ENCODE measurements around the gene TTC32. TPM values are rescaled to one million over a fixed set of nuclear protein-coding genes. Genes with fewer than 3 reads are reported as not detected.
"Not testable (repeated sequence)": the region's sequence is repeated elsewhere in the genome, so short reads cannot be mapped to it uniquely, and the experiment has no call there.

The TTC32 gene
- total RNA-seq, 1 donor from 2014 or later = 6.2 TPM

DNA sequence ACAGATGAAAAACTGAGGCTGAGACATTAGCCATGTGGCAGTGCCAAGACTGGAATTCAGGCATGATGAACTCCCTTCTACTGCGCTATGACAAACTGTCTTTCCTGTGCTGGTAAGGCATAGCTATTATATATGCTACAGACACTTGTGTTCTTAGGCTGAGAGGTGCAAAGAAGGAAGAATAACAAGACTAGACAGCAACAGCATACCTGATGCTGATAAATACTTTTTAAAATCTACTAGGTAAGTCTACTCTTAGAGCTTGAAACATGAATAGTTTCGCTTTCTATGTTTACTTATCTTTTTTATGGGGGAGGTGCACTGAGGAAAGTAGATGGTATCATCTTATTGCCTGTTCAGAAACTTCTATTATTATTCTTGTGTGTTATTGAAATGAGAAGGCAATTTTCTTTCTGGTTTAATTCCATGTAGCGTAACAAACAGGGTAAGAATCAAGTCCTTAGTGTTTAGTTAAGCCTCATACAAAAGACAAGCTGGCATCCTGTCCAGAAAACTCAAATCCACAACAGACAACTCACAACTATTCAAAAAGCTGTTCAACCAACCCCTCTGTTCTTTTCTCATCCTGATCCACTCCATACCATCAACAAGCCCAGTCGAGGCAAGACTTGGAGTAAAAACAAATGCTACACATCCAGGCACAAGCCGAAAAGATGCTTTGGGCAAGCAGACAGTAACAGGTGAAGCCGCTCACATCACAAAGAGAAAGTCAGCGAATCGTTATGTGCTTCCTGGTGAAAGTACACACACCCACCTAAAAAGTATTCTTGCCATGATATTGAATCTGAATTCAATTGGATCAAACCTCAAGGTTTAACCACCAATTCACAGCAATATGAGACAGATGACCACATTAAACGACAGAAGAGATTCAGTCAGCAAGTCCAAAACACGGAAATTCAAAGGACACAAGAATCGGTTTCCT lies 1.5 kb downstream of the TTC32 start:
- DNase-seq (ENCODE audit: low read depth, low spot score) = no peak

DNA sequence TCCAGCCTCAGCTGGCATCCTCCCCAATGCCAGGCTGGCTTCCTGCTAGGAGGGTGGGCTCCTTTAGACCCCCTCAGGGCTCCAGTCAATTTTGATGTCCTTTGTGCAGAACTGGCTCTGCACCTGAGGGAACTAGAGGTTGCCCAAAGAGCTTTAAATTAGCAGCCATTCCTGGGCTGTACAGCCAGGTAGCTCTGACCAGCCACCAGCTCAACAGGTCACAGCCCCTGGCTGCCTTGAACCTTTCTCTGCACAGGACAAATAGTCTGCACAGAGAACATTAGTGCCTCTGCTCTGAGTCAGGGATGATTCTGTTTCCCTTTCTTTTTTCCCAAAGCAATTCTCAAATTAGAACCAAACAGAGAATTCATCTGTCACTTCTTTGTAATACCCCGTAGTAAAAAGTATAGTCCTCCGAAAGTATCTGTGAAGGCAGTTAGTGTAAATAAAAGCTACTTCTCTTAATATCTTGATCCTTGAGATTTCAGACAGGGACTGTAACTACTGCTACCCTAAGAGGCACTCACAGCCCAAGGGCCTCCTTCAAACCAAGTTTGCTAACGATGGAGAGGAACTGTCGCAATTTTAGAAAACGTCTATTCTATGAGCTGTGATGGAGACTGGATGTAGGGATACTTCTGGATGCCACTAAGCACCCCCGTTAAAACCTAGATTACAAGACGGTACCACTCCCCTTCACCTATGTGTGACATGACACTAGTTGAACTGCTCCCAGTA lies 3.0 kb downstream of the TTC32 start:
- DNase-seq (ENCODE audit: low read depth, low spot score) = no peak

DNA sequence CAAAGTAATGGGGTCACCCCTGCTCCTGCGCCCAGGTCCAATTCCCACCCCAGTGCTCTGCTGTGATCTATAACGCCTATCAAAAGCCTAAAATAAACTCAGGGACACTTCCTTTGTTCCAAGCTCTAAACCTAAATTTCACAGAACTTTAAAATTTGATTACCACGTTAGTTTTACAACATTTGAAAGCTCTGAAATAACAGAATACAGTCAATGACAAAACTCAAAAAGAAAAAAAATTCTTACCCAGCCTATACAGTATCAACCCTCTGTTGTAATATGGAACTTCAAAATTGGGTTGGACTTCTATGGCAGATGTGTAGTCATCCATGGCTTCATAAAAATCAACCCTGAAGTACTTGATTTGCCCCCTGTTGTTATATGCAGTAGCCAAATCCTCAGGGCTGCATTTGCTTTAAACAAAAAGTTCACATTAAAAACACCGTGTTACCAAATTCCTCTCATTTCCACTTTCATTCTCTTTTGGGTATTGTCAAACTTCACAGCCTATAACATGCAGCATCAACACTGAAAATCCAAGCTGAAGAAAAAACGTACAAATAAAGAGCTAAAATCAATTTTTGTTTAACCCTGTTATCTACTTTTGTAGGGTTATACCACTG lies 4.0 kb downstream of the TTC32 start:
- no peak for DNase-seq (ENCODE audit: low read depth, low spot score)

DNA sequence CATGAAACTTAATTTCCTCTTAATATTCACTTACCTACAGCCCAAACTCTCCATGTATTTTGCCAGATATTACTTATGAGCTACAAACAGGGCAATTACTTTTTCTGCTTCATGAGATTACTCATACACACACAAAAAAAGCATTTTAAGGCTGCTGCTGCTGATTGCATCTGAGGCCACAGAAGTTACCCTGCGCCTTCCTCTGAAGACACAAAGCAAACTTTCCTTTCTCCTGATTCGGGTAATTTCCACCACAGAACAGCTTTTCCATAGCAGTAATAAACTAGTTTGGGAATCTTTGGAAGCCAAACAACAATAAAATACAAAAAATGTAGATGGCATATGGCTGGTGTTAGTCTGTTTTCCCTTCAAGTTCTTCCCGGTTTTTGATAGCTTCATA lies 6.2 kb downstream of the TTC32 start:
- no peak for DNase-seq (ENCODE audit: low read depth, low spot score)

DNA sequence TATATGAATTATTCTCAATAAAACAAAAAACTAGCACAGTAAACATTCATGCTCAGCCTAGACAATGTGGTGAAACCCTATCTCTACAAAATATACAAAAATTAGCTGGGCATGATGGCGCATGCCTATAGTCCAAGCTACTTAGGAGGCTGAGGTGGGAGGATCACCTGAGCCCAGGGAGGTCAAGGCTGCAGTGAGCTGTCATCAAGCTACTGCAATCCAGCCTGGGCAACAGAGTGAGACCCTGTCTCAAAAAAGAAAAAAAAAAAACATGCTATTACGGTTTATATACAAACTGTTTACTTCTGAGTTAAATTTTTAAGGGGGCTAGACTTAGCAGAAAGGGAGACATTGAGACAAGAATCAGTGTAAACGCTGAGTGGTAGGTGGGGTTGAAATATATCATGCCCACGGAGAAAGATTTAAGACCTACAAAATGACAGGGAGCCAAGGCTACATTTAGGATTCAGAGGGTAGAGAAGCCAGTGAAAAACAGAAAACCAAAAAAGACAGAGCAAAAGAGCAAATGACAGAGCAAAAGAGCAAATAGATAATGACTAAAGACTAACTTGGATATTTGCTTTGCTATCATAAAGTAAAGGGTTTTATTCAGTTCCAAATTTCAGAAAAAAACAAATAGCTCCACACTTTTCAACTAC lies 7.5 kb downstream of the TTC32 start:
- DNase-seq (ENCODE audit: low read depth, low spot score) = no peak

DNA sequence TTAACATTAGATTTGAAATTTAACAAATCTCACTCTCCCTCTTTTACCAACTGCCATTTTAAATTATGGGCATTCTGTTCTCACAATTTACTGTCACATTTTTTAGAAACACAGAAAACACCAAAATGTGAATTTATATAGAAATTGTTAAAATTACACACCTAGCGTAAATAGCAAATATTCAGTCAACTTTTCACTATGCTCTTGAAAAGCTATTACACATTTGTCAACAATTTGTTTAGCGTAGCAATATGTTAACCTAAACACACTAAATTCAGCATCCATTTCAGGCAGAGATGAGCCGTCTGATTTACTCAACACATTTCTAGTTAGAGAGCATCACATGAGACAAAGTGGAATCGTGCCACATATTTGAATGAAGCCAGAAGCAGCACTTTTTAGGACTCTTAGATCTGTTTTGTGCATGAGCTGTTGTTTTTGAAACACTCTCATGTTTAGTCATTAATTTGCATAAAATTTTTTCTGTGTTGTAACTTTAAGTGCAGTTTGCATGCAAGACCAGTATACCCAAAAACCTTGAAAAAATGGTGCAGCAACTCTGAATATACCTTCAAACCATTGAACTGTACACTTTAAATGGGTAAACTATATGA lies 8.2 kb downstream of the TTC32 start:
- DNase-seq (ENCODE audit: low read depth, low spot score) = no peak

DNA sequence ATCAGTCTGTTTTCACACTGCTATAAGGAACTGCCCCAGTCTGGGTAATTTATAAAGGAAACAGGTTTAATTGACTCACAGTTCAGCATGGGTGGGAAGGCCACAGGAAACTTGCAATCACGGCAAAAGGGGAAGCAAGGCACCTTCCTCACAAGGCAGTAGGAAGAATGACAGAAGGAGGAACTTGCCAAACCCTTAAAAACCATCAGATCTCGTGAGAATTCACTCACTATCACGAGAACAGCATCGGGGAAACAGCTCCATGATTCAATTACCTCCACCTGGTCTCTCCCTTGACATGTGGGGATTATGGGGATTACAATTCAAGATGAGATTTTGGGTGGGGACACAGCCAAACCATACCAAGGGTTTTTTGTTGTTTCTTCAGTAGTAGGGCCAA lies 9.8 kb downstream of the TTC32 start:
- not testable (repeated sequence) for DNase-seq (ENCODE audit: low read depth, low spot score)

DNA sequence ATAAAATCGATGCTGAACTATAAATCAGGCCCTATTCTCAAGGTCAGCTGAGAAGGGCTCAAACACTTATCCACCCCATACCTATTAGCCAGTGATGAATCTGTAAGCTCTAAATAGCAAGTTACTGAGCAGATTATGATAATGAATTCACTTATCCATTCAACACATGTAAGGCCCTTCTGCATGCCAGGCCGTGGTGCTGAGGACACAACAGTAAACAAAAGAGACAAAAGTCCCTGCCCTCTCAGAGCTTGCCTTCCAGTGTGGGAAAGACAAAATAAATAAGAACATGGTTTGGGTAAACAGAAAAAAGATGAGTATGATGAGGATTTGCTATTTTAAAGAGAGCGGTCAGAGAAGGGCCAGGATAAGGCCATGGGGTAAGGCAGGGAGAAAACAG lies 11.7 kb downstream of the TTC32 start:
- no peak for DNase-seq (ENCODE audit: low read depth, low spot score)

DNA sequence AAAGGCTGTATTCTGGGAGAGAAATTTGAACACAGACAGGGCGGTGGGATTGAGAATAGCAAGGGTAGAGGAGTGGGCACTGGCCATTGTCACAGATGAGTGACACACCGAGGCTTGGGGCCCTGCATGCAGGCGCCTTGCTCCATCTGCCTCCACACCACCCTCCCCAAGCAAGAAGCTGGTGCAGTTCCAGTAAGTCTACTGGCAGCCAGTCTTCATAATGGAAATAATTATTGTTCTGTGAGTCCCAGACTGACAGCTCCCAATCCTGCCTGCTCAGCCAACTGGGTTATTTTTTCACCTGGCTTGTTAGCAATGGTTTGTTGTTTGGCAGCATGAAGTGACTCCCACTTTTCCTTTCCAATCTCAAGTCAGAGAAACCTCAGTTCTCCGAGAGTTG lies 13.0 kb downstream of the TTC32 start:
- no peak for DNase-seq (ENCODE audit: low read depth, low spot score)

DNA sequence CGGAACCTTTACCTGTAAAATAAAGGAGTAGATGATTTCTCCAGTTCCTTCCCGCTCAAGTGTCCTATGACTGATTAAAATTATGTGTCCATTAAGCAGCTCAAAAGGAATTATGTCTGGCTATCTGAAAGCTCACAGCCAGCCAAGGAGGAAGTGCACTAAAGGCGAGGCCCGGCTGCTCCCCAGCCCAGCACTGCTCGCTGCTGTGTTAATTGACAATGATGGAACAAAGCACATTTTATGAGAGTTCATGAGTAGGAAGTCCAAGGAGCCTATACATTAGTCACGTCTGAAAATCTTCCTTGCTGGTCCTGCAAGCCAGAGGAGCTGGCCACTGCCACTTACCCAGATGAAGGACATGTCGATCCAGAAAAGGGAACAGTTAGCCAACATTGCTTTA lies 14.3 kb downstream of the TTC32 start:
- DNase-seq (ENCODE audit: low read depth, low spot score) = no peak

DNA sequence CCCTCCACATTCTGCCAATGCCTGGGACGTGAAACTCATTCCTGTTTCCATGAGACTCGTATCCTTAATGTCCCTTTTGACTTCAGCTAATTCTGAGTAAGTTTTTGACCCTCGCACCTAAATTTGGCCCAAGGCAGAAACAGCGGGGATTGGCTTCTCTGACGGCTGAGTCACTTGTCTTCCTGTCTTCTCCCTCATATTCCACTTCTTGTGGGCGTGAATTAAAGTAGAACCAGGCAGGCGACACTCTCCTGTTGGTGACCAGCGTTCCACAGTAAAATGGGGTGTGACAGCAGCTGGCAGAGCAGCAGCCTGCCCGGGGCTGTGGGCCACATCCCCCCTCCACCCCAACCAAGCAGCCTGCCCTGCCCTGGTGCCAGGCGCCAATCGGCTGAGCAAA lies 15.5 kb downstream of the TTC32 start:
- DNase-seq (ENCODE audit: low read depth, low spot score) = no peak

DNA sequence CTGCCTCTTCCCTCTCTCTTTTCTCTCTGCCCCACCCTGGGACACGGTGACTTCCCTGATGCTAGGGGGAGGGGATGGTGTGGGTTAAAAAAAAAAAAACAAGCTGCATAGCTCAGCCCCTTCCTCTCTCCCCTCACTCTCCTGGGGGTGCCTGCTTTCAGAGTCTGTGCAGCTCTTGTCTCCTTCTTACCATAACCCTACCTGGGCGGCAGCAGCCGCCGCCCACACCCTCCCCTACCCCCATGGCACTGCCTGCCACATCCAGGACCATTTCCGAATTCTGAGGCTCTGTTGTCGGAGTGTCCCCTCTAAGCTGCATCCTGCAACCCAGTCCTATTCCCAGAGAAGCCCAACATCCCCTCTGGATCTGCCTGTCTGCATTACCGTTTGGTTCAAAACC lies 16.0 kb downstream of the TTC32 start:
- DNase-seq (ENCODE audit: low read depth, low spot score) = no peak

DNA sequence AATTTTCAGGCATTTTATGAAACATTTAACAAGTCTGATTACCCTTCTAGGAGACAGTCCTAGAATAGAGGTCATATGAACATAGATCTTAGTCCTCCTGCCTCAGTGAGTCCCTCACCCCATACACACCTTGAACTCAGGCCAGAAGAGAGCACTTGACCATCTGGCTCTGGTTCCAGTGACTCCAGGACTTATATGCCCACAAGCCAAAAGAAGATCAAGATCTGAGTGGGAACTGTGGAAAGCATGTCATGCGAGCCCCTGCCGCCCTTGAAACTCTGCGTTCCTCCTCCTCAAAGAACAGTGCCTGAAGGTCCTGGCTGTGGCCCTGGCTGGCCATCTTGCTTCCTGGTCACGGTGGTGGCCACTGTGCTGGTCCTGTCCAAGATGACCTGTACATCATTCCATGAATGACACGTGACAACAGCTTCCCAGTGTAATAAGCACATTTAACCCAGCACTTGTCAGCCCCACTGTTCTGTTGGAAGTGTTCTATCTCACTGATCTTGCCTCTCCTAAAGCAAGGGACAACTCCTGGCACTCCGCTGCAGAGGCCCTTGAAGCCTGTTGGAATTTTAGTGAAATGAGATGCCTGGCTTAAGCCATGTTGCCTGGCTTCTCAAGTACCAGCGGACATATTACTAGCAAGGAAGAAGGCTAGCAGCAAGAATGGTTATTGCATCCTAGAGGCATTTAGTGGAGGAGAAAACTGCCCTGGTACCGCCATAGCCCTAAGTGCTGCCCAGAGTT lies 17.6 kb downstream of the TTC32 start:
- DNase-seq (ENCODE audit: low read depth, low spot score) = no peak

DNA sequence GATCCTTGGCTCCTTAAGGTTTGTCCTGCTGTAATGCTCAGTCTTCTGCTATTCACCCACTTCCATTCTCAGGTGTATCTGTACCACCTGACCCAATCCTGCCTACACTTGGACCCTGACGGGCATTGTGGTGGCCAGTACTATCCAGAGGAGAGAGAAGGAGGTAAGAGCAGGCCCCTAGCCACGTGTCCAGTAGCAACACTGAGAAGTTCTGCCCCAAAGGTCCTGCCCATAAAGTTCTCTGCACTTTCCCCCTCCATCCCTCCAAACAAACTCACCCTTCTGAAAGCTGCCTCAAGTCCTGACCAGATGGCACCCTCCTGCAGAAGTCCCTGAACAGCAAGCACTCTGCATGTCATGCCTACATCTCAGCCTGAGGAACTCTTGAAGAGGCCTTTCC lies 18.3 kb downstream of the TTC32 start:
- no peak for DNase-seq (ENCODE audit: low read depth, low spot score)

DNA sequence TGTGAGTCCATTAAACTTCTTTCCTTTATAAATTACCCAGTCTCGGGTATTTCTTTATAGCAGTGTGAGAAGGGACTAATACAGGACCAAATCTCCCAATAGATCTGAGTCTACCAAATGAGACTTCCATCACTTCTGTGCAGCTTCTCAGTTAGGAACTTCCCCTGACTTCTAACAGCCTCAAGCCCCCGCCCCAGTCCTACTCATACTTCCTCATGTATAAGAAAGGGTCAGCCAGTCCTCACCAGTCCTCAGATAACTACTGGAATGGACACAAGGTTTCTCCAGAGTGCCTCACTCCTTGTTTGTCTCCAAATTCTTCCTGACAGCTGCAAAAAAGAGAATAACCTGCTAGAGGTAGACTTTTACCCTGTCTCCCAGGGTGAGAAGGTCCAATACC lies 19.5 kb downstream of the TTC32 start:
- DNase-seq (ENCODE audit: low read depth, low spot score) = no peak

DNA sequence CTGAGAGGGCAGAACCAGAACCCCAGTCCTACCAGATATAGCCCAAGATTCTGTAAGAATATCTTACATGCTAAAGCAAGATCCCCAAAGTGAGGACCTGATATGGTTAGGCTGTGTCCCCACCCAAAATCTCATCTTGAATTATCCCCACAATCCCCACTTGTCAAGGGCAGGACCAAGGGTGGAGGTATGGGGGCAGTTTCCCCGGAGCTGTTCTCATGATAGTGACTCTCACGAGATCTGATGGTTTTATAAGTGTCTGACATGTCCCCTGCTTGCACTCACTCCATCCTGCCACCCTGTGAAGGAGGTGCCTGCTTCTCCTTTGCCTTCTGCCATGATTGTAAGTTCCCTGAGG lies 19.9 kb downstream of the TTC32 start:
- no peak for DNase-seq (ENCODE audit: low read depth, low spot score)

DNA sequence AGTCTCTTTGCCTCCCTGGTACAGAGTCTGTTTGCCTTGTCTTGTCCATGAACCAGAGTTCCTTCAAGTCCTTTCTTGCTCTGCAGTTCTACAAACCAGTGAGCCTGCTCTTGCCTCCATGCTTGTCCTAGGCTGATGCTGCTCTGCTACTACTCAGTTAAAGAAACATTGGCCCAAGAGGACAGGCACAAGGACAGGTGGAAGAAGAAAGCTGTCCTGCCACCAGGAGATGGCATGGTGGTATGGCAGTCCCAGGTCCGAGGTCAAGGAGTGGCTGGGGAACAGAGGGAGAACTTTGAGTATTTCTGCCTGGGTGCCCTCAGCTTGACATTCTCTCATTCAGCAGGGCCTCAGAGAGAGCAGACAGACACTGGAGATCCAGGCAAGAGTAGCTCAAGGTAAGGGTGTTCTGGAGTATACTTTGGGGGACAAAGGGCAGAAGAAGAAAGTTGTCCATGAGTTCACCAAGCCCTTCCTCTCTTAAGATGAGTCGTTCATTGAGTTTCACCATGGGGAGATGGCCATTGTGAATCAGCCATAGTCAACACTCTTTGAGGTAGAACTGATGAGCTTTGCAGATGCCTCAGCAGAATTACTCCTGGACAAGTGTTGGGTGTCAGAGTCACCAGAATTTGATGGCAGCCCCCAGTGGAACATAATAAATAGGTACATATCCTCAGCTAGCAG lies 20.4 kb downstream of the TTC32 start:
- no peak for DNase-seq (ENCODE audit: low read depth, low spot score)

DNA sequence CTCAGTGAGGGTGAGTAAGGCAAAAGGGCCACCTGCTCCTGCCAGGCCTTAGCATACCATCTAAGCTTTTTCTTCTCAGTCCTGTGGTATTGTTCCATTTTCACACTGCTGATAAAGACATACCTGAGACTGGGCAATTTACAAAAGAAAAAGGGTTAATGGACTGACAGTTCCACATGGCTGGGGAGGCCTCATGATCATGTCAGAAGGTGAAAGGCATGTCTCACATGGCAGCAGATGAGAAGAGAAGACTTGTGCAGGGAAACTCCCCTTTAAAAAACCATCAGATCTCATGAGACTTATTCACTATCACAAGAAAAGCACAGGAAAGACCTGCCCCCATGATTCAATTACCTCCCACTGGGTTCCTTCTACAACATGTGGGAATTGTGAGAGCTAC lies 21.6 kb downstream of the TTC32 start:
- not testable (repeated sequence) for DNase-seq (ENCODE audit: low read depth, low spot score)

DNA sequence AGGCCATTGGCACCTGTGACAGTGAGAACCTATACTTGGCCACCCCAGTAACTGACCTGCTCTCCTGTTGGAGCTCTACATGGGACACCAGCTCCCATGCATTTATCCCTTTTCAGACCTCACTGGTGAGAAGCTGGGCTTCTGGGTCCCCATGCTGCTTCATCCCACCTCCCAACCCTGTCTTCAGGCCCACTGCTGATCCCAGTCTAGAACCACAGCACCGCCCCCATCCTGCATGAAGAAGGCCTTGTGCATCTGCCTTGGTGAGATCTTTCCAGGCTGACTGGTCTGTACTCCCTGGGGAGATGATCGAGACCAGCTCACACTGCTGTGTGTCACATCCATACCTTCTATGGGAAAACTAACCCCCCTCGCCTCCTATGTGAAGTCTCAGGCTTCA lies 22.7 kb downstream of the TTC32 start:
- DNase-seq (ENCODE audit: low read depth, low spot score) = no peak

Measured in pulmonary artery endothelial cell (primary cell).